GDM1 (cell line): ENCODE measurements around the gene PDZD2.
"Not testable (repeated sequence)": the region's sequence is repeated elsewhere in the genome, so short reads cannot be mapped to it uniquely, and the experiment has no call there.

ENCODE experiments used
- DNase-seq: peaks from one replicate; lab custom pipeline; 2025; lab: John Stamatoyannopoulos, UW

Gene PDZD2

DNA sequence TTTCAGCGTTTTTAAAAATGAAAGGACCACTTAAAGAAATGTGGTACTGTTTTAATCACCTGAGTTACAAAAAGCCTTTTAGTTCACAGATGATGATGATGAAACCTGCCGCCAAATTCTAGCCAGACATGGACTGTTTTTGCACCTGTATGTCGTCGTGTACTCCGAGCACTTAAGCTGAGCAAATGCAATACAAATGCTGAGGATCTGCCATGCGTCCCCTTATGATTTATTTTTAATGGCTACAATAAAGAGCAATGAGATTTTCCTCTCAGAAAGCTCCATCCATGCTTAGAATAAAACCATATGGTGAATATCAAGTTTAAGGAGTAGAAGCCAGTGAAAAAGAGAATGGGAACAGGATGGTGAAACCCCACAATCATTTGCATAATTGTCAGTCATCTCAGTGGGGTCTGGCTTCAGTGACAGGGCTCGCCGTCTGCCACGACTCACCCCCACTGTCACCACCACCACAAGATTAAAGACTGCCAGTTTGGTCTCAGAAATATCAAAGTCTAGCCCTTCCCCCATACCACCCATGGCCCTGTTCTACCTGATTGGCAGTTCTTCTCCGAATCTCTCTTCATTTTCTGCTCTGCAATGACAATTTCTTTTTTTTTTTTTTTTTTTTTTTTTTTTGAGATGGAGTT, 375.3 kb downstream of the PDZD2 start:
- no peak for DNase-seq

DNA sequence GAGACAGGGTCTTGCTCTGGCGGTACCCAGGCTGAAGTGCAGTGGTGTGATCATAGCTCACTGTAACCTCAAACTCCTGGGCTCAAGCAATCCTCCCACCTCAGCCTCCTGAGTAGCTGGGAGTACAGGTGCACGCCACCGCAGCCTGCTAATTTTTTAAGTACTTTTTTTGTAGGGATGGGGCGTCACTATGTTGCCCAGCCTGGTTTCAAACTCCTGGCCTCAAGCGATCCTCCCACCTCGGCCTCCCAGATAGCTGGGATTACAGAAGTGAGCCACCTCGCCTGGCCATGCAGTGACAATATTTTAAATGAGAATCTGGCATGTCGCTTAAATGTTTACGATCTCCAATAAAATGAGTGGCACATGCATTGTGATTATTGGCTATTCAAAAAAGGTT, 376.3 kb downstream of the PDZD2 start:
- DNase-seq = not testable (repeated sequence)

DNA sequence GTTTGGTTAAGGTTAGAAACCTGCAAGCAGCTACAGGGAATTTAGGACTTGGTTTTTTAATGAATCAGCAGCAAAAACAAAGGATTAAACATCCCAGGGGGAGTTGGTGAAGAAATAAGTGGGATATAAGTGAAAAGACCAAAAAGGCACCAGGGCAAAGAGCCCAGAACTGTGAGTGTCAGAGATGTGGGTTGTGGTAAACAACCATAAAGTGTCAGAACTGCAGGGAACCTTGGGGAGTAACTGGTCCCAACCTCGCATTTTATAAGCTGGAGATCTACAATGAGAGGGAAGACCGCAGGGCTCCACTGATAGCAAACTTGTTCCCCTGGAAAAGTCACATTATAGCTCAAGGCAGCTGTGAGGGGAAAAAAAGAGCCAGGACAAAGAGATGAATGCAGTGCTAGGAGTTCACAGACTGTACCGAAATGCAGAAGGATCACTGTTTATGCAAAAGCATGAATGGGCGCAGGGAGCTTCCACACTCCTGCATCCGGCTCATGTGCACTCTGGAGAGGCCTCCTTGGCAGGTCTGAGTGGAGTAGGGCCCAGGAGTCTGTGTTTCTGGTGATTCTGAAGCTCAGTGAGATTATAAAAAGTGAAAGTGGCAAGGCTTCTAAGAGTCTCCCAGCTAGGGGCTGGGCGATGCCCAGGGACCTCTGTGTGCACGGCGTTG, 378.9 kb downstream of the PDZD2 start:
- DNase-seq = no peak

DNA sequence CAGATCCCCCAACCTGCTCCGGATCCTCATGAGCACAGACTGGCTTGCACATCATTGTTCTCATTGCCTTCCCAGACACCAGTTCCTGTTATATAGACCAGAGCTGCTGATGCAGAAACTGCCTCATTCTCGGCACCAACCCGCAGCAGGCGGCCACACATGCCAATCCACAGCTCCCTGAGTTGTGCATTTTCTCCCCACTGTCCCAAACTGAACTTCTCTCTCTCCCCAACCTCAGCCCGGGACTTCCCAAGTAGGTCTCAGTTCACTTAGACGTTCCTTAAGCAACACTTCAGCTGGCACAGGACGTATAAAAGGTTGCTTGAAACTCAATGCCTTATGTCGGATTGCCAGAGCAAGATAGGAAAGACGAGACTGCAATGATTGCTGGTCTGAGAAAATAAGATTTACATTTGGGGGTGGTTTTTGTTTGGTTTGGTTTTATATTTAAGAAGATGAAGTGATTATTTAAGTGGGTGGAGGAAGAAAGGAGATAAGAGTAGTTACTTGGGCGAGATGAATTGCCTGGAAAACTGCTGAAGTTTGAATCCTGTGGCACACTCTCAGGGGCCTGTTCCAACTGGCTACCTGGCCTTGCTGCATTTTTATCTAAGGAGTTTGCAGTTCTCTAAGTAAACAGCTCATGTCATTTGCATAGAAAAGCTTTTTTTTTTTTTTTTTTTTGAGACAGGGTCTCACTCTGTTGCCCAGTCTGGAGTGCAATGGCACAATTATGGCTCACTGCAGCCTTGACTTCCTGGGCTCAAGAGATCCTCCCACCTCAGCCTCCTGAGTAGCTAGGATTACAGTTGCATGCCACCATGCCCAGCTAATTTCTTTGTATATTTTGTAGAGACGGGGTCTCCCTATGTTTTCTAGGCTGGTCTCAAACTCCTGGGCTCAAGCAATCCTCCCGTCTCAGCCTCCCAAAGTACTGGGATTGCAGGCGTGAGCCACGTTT, 379.8 kb downstream of the PDZD2 start:
- no peak for DNase-seq

DNA sequence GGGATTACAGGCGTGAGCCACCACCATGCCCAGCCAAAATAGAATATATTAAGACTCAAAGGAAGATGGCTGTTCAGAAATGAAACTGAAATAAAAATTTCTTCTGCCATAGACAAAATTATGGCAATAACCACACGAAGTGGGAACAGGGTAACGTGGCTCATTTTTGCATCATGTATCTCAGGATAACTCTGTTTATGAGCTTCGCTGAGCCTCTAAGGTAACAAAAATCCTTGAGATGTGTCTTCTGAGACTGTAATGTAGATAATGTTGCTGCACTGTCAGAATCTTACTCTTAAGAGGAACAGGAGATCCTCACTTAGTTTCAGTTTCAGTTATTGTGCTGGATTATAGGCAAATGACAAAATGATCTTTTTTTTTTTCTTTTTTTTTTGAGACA, 381.3 kb downstream of the PDZD2 start:
- DNase-seq = no peak

DNA sequence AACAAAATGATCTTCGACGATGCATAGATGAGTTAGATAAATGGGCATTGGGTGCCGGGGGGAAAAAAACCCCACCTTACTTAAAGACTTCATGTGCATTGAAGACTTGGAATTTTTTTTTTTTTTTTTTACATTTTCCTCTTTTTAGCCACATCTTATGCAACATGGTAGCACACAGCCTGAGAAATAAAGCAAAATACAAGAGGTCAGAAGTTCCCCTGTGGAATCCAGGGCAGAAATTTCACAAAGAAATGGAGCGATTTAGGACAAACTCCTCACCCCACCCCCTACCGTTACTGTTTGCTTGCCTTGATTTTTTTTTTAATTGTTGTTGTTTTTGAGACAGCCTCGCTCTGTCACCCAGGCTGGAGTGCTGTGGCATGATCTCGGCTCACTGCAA, 382.0 kb downstream of the PDZD2 start:
- no peak for DNase-seq

DNA sequence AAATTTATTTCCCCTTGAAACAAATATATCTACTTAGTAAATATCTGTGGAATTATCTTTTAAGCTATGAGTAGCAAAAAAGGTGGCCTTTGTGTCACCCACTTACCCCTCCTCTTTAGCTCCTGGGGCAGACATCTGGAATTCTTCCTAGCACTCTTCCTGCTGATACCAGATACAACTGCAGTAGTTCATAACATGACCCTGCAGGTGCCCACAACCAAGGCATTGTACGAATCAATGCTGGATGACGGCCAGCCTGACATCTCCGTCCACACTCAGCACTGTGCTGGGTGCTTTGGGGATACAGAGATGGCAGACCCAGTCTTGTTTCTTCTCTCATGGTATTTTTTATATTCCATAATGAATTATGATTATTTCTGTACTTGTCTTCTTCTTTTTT, 382.8 kb downstream of the PDZD2 start:
- no peak for DNase-seq

DNA sequence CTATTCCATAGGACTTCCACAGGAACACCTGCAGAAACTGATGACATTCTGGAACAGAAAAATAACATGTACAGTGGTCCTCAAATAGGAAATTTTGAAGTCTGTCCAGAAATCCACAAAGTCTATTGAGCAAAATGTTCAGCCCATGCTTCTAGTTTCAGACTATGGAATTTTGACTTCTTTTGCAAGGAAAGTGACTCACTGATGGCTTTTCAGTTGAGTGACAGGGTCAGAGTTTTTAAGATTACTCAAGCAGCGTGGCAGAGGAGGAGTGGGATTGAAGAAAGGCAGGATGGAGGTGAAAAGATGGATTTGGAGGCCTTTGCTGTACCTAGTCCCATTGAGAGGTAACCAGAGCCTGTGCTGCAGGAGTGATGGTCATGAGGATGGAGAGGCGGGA, 383.7 kb downstream of the PDZD2 start:
- no peak for DNase-seq

DNA sequence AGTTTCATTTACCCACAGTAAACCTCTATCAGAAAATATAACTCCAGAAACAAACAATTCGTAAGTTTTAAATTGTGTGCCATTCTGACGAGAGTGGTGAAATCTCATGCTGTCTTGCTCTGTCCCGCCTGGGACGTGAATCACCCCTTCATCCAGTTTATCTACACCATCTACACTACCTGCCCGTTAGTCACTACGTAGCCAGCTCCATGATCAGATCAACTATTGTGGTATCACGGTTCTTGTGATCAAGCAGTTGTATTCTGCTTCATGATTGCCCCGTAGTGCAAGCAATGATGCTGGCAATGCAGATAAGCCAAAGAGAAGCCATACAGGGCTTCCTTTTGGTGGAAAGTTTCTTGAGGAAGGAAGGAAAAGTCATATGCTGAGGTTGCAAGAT, 384.9 kb downstream of the PDZD2 start:
- DNase-seq = no peak

DNA sequence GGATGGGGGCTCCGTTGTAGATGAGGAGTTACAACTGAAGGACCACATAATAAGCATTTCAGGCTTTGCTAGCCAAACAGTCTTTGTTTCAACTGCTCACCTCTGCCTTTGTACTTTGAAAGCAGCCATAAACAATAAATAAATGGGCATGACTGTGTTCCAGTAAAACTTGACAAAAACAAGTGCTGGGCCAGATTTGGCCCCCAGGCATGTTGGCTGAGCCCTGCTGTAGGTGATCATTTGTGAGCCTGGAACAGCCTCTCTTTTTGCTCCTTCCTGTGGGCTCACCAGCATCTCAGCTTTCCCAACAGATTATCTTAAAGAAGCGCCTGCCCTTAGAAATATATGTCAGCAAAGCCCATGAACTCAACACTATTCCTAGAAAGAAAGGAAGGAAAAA, 385.8 kb downstream of the PDZD2 start:
- no peak for DNase-seq

DNA sequence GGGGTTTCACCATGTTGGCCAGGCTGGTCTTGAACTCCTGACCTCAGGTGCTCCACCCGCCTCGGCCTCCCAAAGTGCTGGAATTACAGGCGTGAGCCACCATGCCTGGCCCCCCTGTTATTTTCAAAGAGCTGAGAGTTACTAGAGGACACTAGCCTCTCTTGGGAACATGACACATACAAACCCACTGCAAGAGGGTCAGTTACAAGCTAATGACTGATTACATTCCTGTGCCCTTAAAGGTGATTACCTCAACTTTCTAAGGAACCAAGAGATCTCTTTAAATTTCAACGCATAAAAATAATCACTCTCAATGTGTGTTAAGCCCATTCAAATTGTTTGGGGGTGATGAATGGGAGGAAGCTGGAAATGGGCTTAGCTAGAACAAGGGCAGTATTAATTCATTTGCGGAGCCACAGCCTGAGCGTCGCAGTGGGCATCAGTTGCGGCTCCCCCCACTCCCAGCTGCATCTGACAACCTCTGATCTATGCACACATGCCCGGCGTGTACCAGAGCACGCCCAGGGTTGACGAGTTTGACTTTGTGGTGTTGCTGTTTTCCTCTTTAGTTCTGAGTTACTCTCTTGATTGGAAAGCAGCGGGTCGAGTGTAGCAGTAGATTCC, 388.3 kb downstream of the PDZD2 start:
- DNase-seq = no peak

DNA sequence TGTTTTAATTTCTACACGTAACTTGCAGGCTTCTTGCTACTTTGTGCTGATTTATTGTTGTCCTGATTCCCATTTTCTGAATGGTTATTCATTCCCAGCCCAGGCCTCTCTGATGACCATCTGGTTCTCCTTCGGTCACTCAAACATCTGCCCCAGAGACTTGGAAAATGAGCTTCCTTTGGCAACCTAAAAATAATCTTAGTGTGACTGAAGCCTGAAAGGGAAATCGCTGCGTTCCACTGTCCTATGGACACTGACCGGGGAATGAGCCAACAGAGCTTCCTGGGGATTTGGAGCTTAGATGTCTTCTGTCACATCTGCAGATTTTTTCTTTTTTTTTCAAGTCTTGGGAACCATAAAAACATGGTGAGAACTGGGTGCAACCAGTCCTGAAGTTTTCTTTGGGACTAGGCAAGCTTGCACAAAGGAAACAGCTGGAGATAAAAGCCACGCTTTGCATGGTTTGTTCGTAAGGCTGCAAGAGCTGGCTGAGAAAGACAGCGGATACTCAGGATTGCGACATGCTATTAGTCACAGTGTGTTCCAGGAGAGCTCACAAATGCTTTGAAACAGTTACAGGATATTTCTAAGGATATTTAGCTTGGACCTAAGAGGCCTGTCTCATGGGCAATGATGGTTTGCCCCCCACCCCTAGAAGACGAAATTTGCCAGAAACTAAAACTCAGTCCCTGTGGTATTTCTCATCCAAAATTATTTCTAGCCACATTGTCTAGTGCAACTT, 389.0 kb downstream of the PDZD2 start:
- DNase-seq = no peak

DNA sequence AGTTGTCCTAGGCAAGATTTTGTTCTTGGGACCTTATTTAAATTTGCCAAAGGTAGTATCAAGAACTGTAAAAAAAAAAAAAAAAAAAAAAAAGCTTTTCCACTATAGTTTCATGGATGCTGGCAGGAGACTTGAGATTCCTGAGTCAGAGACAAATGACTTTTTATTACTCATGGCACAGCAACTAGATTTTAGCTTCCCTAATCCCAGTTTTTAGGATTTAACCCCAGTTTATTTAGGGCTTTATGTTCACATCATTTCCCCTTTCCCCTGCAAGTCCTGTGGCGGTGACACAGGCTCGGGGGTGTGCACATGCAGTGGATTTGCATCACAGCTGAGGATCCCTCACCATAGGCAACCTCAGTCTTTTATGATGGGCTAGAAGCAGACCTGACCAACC, 390.3 kb downstream of the PDZD2 start:
- no peak for DNase-seq

DNA sequence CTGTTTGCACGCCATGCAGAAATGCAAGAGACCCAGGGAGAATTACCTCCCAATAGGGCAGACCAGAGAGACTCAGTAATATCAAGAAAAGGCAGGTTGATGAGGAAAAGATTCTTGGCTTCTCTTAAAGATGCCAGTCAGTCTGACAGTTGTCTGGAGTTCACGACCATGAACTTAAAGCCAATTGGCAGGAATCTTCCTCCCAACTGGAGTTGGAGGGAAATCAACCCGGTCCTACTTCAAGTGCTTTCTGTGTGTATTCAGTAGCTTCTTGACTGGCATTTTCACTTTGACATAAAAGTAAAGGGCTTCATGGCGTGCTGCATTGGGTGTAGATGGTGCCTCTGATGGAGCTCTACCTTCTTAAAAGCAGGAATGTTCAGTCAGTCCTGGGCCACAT, 390.9 kb downstream of the PDZD2 start:
- DNase-seq = no peak

DNA sequence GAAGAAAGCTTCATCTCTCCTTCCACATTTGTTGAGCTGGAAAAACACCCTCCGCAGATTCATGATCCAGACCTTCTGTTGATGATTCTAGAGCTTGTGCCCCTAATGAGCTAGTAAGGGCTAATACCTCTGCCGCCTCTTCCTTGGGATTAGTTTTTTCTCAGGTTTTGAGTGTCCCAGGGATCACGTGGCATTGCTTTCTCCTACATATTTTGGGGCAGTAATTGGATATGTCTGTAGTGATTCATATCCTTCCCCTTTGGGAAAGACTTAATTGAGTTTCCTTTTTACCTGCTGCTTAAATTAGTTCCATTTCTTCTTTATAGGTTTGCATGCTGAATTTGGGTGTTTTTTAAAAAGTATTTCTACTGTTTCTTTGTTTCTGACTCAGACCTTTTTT, 391.3 kb downstream of the PDZD2 start:
- no peak for DNase-seq

DNA sequence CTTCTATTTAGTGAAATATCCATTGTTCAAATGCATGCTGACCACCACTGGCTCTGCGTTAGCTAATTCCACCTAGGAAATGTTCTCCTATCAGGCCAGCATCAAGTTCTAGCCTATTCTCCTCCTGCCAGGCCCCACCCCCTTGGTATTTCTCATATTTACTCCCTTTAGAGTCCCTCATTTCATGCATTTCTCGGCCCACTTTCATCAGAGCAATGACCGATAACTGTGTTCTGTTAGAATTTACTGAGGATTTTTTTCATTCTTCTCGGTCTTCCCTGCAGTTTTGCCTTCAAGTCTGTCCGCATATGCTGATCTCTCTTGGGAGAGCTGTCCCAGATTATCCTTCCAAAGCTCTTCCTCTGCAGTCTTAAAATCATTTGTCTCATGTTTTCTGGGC, 391.8 kb downstream of the PDZD2 start:
- DNase-seq = no peak

DNA sequence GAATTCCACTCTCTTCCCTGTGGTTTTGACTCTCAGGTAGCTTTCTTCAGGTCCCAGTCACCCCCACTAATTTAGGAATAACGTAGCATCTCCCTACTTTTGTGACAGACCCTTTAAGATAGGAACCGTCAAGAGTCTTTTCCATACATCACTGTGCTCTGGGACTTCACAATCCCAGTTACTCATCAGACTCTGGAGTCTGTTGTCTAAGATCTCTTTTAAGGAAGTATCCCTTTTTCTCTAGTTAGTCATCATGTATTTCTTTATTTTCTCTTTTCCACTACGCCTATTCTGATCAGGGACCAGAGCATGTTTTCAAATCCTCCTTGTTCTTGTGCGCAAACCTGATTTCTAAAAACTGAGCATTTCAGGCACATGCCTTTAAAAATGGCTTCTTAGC, 392.2 kb downstream of the PDZD2 start:
- no peak for DNase-seq

DNA sequence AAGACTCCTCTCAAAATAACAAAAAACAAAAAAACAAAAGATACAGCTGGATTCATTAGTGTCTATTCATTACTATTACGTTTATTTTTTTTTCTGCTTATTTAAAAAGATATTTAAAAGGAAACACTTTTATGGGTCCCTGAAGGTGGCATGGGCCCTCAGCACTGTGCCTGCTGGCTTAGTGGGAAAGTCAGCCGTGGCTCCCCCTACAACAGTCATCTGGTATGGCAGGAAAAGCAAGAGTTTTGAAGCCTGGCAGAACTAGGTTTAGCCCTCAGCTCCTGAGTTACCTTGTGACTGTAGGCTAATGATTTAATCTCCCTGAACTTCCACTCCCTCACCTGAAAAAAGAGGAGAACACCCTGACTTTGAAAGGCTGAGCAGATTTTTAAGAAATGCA, 399.6 kb downstream of the PDZD2 start:
- DNase-seq = no peak

DNA sequence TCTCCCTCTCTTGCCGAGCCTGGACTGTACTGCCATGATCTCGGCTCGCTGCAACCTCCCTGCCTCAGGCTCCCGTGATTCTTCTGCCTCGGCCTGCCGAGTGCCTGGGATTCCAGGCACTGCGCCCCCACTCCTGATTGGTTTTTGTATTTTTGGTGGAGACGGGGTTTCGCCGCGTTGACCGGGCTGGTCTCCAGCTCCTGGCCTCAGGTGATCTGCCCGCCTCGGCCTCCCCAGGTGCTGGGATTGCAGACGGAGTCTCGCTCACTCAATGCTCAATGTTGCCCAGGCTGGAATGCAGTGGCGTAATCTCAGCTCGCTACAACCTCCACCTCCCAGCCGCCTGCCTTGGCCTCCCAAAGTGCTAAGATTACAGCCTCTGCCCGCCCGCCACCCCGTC, 400.2 kb downstream of the PDZD2 start:
- not testable (repeated sequence) for DNase-seq

DNA sequence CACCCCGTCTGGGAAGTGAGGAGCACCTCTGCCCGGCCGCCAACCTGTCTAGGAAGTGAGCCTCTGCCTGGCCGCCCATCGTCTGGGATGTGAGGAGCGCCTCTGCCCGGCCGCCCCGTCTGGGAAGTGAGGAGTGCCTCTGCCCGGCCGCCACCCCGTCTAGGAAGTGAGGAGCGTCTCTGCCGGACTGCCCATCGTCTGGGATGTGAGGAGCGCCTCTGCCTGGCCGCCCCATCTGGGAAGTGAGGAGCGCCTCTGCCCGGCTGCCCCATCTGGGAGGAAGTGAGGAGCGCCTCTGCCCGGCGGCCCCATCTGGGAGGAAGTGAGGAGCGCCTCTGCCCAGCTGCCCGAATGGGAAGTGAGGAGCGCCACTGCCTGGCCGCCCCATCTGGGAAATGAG, 400.7 kb downstream of the PDZD2 start:
- not testable (repeated sequence) for DNase-seq

DNA sequence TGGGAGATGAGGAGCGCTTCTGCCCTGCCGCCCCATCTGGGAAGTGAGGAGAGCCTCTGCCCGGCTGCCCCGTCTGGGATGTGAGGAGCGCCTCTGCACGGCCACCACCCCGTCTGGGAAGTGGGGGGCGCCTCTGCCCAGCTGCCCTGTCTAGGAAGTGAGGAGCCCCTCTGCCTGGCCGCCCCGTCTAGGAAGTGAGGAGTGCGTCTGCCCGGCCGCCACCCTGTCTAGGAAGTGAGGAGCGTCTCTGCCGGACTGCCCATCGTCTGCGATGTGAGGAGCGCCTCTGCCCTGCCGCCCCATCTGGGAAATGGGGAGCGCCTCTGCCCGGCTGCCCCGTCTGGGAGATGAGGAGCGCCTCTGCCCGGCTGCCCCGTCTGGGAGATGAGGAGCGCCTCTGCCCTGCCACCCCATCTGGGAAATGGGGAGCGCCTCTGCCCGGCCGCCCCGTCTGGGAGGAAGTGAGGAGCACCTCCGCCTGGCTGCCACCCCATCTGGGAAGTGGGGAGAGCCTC, 401.3 kb downstream of the PDZD2 start:
- not testable (repeated sequence) for DNase-seq

DNA sequence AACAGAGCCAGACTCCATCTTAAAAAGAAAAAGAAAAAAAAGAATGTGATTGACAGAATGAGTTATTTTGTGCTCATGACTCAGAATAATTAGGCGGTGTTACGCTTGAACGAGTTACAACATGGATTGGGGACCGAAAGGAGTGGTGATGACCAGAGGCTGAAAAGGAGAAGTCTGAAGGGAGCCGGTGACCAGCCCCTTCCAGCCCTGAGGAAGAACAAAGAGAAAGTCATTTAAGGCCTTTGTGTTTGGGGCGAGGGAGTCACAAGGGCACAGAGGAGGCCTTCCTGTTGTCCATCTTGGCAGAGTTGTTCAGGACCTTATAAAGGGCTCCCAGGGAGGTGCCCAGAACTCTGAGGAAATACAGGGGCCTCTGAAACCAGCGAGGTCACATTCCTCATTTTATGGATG, 403.6 kb downstream of the PDZD2 start:
- no peak for DNase-seq
